Stomach (tissue), 4 donors: ENCODE data around the gene PLGRKT.
"Not testable (repeated sequence)": the region's sequence is repeated elsewhere in the genome, so short reads cannot be mapped to it uniquely, and the experiment has no call there.

Source experiments
- EP300 ChIP-seq: sonication (generic); formaldehyde crosslinking; IDR thresholded peaks from one replicate; pipeline ENCODE4 v1.6.1; 2017; ENCODE audit warnings: antibody characterized with exemption
- TF ChIP-seq, protein P1 (sequence below), 7 experiments: fragments of 450-650 bp in 4 of 7; fragments of 200-600 bp in 3 of 7; sonication (generic) in 3 of 7; IDR thresholded peaks; one replicate each; pipeline ENCODE4 v1.5.1; 2016 to 2019; ENCODE audit warnings: antibody characterized with exemption in 7 of 7, control low read depth in 2 of 7, mild to moderate bottlenecking in 1 of 7

DNA sequence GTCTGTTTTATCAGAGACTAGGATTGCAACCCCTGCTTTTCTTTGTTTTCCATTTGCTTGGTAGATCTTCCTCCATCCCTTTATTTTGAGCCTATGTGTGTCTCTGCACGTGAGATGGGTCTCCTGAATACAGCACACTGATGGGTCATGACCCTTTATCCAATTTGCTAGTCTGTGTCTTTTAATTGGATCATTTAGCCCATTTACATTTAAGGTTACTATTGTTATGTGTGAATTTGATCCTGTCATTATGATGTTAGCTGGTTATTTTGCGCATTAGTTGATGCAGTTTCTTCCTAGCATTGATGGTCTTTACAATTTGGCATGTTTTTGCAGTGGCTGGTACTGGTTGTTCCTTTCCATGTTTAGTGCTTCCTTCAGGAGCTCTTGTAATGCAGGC is 37.9 kb upstream of the PLGRKT start:
- TF ChIP-seq, protein P1, sequence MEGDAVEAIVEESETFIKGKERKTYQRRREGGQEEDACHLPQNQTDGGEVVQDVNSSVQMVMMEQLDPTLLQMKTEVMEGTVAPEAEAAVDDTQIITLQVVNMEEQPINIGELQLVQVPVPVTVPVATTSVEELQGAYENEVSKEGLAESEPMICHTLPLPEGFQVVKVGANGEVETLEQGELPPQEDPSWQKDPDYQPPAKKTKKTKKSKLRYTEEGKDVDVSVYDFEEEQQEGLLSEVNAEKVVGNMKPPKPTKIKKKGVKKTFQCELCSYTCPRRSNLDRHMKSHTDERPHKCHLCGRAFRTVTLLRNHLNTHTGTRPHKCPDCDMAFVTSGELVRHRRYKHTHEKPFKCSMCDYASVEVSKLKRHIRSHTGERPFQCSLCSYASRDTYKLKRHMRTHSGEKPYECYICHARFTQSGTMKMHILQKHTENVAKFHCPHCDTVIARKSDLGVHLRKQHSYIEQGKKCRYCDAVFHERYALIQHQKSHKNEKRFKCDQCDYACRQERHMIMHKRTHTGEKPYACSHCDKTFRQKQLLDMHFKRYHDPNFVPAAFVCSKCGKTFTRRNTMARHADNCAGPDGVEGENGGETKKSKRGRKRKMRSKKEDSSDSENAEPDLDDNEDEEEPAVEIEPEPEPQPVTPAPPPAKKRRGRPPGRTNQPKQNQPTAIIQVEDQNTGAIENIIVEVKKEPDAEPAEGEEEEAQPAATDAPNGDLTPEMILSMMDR (IDR thresholded peaks at IDR 0.05): not testable (repeated sequence)
- not testable (repeated sequence) for TF ChIP-seq EP300
